B cell (primary cell): Measurements from ENCODE around the gene TMEM131. TPM values are rescaled to one million over a fixed set of nuclear protein-coding genes. Genes with fewer than 3 reads are reported as not detected.

ENCODE experiments used
- ATAC-seq: fragments of 200-7000 bp; cut with Tn5 transposase; one replicate; pipeline ENCODE4 v1.10.0; 2021; ENCODE audit warnings: low read depth, mild to moderate bottlenecking, moderate number of reproducible peaks, moderate library complexity
- CTCF ChIA-PET: fragments of 350-600 bp; sonication (Branson Sonifier 250); formaldehyde crosslinking; loops from one replicate; lab custom pipeline; 2021; ENCODE audit warnings: antibody characterized with exemption, inconsistent platforms; lab: Charles Lee
- POLR2A ChIA-PET: fragments of 350-600 bp; sonication (Branson Sonifier 250); formaldehyde crosslinking; loops from one replicate; lab custom pipeline; 2021; ENCODE audit warnings: antibody characterized with exemption; lab: Charles Lee
- DNase-seq: peaks from one replicate; pipeline ENCODE4 v3.0.0; 2013
- H2AFZ ChIP-seq: 2 replicates; pipeline ENCODE4 v1.6.1; 2012; ENCODE audit warnings: mild to moderate bottlenecking, low read depth, low read length; ENCODE audit not compliant: insufficient read depth, poor library complexity, severe bottlenecking
- H3K27ac ChIP-seq, 2 donors: 1 replicate in 1 of 2; 2 replicates in 1 of 2; pipeline ENCODE4 v1.5.1; 2012 to 2013; ENCODE audit warnings: low read length in 2 of 2, mild to moderate bottlenecking in 2 of 2, moderate library complexity in 1 of 2
- H3K27me3 ChIP-seq, 4 experiments: fragments of 200-600 bp in 1 of 4; sonication (generic) in 1 of 4; replicated peaks in 1 of 4; 1 replicate in 2 of 4; 2 replicates in 2 of 4; pipeline versions ENCODE4 v1.6.1 to v1.7.0; 2013 to 2016; ENCODE audit warnings: low read length in 3 of 4, mild to moderate bottlenecking in 2 of 4, mixed read lengths in 1 of 4, moderate library complexity in 1 of 4; ENCODE audit not compliant: insufficient read depth in 4 of 4, control insufficient read depth in 3 of 4; ENCODE audit errors: control extremely low read depth in 1 of 4
- H3K36me3 ChIP-seq, 2 experiments: replicated peaks in 1 of 2; 1 replicate in 1 of 2; 2 replicates in 1 of 2; pipeline versions ENCODE4 v1.6.1 to v1.7.1; 2013; ENCODE audit warnings: low read length in 1 of 2; ENCODE audit not compliant: insufficient read depth in 2 of 2, control insufficient read depth in 1 of 2; ENCODE audit errors: control extremely low read depth in 1 of 2, extremely low read depth in 1 of 2
- H3K4me1 ChIP-seq, 2 donors: fragments of 200-600 bp in 1 of 2; sonication (generic) in 1 of 2; 1 replicate in 1 of 2; 2 replicates in 1 of 2; pipeline versions ENCODE4 v1.5.1 to v1.6.1; 2013 to 2017; ENCODE audit warnings: low read length in 2 of 2; ENCODE audit not compliant: control insufficient read depth in 2 of 2, insufficient read depth in 2 of 2
- H3K4me2 ChIP-seq: replicated peaks from 2 replicates; pipeline ENCODE3; 2012; ENCODE audit warnings: mild to moderate bottlenecking, low read depth, low read length; ENCODE audit not compliant: poor library complexity, severe bottlenecking
- H3K4me3 ChIP-seq, 5 experiments: fragments of 200-600 bp in 1 of 5; sonication (generic) in 1 of 5; 1 replicate in 3 of 5; 2 replicates in 2 of 5; pipeline versions ENCODE4 v1.5.1 to v1.7.0; 2011 to 2016; ENCODE audit warnings: low read length in 4 of 5, mild to moderate bottlenecking in 4 of 5, low read depth in 2 of 5, control low read depth in 1 of 5, moderate library complexity in 1 of 5; ENCODE audit not compliant: insufficient read depth in 1 of 5; ENCODE audit errors: control extremely low read depth in 1 of 5, extremely low read depth in 1 of 5
- H3K79me2 ChIP-seq: fragments of 200-600 bp; sonication (generic); one replicate; pipeline ENCODE4 v1.6.0; 2016; ENCODE audit warnings: low read length; ENCODE audit not compliant: control insufficient read depth, insufficient read depth
- H3K9ac ChIP-seq: fragments of 200-600 bp; sonication (generic); 2 replicates; pipeline ENCODE4 v1.6.1; 2017; ENCODE audit warnings: mild to moderate bottlenecking, low read length, moderate library complexity
- H3K9me3 ChIP-seq, 3 donors: one replicate each; pipeline versions ENCODE4 v1.6.1 to v1.7.1; 2013; ENCODE audit warnings: low read length in 2 of 3; ENCODE audit not compliant: control insufficient read depth in 2 of 3, insufficient read depth in 1 of 3; ENCODE audit errors: control extremely low read depth in 1 of 3
- H4K20me1 ChIP-seq: 2 replicates; pipeline ENCODE4 v1.6.0; 2012; ENCODE audit warnings: mild to moderate bottlenecking, low read length; ENCODE audit not compliant: insufficient read depth, control insufficient read depth, poor library complexity, severe bottlenecking
- H3K27ac Mint-ChIP-seq: one replicate; pipeline ENCODE4 v1.8.0; 2021; ENCODE audit warnings: mixed read lengths
- H3K27me3 Mint-ChIP-seq: one replicate; pipeline ENCODE4 v1.8.0; 2021; ENCODE audit warnings: mixed read lengths
- H3K4me1 Mint-ChIP-seq: one replicate; pipeline ENCODE4 v1.8.0; 2021; ENCODE audit warnings: mixed read lengths
- H3K4me3 Mint-ChIP-seq: one replicate; pipeline ENCODE4 v1.8.0; 2021; ENCODE audit warnings: mixed read lengths
- H3K9me3 Mint-ChIP-seq: one replicate; pipeline ENCODE4 v1.8.0; 2022; ENCODE audit warnings: mixed read lengths; ENCODE audit not compliant: insufficient read depth
- CTCF ChIP-seq: fragments of 200-600 bp; IDR thresholded peaks from one replicate; pipeline ENCODE4 v1.8.0; 2022; ENCODE audit warnings: antibody characterized with exemption, mild to moderate bottlenecking
- EZH2 ChIP-seq: IDR thresholded peaks from 2 replicates; pipeline ENCODE4 v1.6.1; 2012; ENCODE audit warnings: borderline replicate concordance, low read depth, mild to moderate bottlenecking, moderate library complexity, low read length; ENCODE audit not compliant: insufficient read depth, poor library complexity, severe bottlenecking
- WGBS: methylation state at CpG from one replicate; pipeline ENCODE4 v1.1.5; 2013; ENCODE audit warnings: missing lambda C conversion rate; ENCODE audit not compliant: insufficient coverage; 5-methylcytosine and 5-hydroxymethylcytosine counted together
- intact Hi-C: fragments of 100-400 bp; cut with micrococcal nuclease; formaldehyde crosslinking; loops from one replicate; pipeline ENCODE4 v1.10.0; 2022
- polyA plus RNA-seq: library from polyadenylated mRNA; depleted of rRNA; stranded (reverse); fragments of >200 nt; gene quantifications from 2 replicates; pipeline ENCODE4 v1.2.3, GENCODE V29; 2012
- total RNA-seq, 2 donors: library from RNA; stranded (reverse); fragments of 120-200 nt in 1 of 2; gene quantifications; 1 replicate in 1 of 2; 2 replicates in 1 of 2; pipeline versions ENCODE4 v1.2.3 to v1.2.4, GENCODE V29; 2013 to 2022

TMEM131 gene
- total and polyA plus RNA-seq, 2 donors (not counting 1 experiment from before 2014, with no cell fraction given), result 24.3 to 101 TPM

- no peaks in the 10 kb centered on the region for H3K27me3 Mint-ChIP-seq
- H3K9me3 ChIP-seq, result no peaks in the 10 kb centered on the region
- H3K4me2 ChIP-seq, result no peak overlapping the region
- CTCF ChIA-PET, result interaction anchor here (1.2 kb wide), 1 partner anchor 10 kb away, joined by 5 read pairs; no protein-coding TSS in a partner anchor
- POLR2A ChIA-PET, result no interaction called here
- ATAC-seq (no peak), DNase-seq (no peak)
- no peak overlapping the region for H3K4me3 Mint-ChIP-seq
- intact Hi-C loops, result no loop called here
- no peaks in the 10 kb centered on the region for H3K27me3 ChIP-seq
- H4K20me1 ChIP-seq, result no peaks in the 10 kb centered on the region
- TF ChIP-seq CTCF (no peak), EZH2 (no peak)
- no peaks in the 10 kb centered on the region for H3K4me1 ChIP-seq
- no peak overlapping the region for H3K4me3 ChIP-seq
- no peak overlapping the region for H2AFZ ChIP-seq
- peaks cover 31 to 75% of the 10 kb centered on the region in 2 experiments for H3K36me3 ChIP-seq
- H3K27ac ChIP-seq, result no peak overlapping the region
- 100% methylated on average over 1 of the region's 3 CpGs for WGBS
- H3K9ac ChIP-seq, result no peak overlapping the region
- no peaks in the 10 kb centered on the region for H3K4me1 Mint-ChIP-seq
- H3K79me2 ChIP-seq, result no peaks in the 10 kb centered on the region
- no peaks in the 10 kb centered on the region for H3K9me3 Mint-ChIP-seq
- H3K27ac Mint-ChIP-seq, result no peak overlapping the region
These were observed 198.4 kb downstream of the TMEM131 start for GRCh38 chr2:97797355-97797754.

- H3K27ac ChIP-seq, result no peak overlapping the region
- intact Hi-C loops, result no loop called here
- H3K4me3 Mint-ChIP-seq, result no peak overlapping the region
- no peaks in the 10 kb centered on the region for H3K27me3 ChIP-seq
- peaks cover 30 to 75% of the 10 kb centered on the region in 2 experiments for H3K36me3 ChIP-seq
- H3K27ac Mint-ChIP-seq, result no peak overlapping the region
- H3K4me1 Mint-ChIP-seq, result no peaks in the 10 kb centered on the region
- no peaks in the 10 kb centered on the region for H4K20me1 ChIP-seq
- no peak for TF ChIP-seq CTCF
- H3K79me2 ChIP-seq, result no peaks in the 10 kb centered on the region
- no peak for DNase-seq
- 100% methylated on average over 2 of the region's 2 CpGs for WGBS
- no peaks in the 10 kb centered on the region for H3K27me3 Mint-ChIP-seq
- no peaks in the 10 kb centered on the region for H3K9me3 ChIP-seq
- no peak overlapping the region for H3K4me2 ChIP-seq
- H3K4me3 ChIP-seq, result no peak overlapping the region
- no peaks in the 10 kb centered on the region for H3K9me3 Mint-ChIP-seq
- H3K9ac ChIP-seq, result no peak overlapping the region
- no peak overlapping the region for H2AFZ ChIP-seq
- ATAC-seq, result no peak
- no peaks in the 10 kb centered on the region for H3K4me1 ChIP-seq
- ChIA-PET POLR2A (no interaction called here), CTCF (interaction anchor here (0.8 to 1.2 kb wide), 2 partner anchors 11 to 472 kb away, joined by 3 to 5 read pairs; no protein-coding TSS in a partner anchor)
These were observed 199.2 kb downstream of the TMEM131 start for GRCh38 chr2:97796465-97797126.
